Measurements from ENCODE around the gene RNF220. TPM values are rescaled to one million over a fixed set of nuclear protein-coding genes. Genes with fewer than 3 reads are reported as not detected.

The RNF220 gene
- total RNA-seq, 1 donor from 2014 or later: 47.1 TPM

DNA sequence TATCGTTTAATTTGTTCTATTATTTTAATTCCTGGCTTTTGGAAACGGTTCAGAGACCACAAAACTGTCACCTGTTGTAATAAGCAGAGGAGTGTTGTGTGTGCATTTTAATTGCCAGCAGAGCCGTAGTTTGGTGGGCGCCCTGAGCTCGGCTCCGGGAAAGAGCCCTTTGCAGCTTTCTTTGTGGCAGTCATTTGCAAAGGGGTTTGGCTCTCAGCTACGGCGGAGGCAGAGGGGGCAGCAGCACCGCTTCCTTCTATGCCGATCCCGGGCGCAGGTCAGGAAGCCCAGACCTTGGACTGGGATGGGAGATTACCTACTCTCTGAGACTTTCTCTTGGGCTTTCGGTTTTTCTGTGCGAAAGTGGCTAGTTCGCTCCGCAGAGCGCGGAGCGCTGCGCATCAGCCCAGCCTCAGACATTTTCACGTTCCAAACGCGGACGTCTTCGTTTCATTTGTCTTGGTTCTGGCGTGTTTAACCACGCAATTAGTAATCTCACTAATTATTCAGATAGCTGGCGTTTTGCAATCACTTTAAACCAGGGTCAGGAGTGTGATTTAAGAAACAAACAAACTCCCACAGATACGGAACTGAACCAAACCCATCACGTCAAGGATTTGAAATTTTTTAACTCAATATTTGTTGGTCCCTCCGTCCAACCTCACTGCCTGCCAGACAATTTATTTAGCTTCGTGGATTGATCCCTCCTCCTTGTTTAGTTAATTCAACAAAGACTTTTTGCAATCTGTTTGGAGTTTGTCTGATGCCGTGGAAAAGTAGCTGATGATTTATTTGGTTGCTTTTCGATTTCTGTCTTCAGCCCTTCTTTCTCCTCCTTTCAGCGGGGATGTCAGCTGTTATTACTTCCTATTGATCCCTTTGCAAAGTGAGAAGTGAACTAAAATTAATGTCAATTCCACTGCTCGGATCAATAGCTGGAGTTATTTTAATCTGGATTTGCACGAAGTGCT is 3.9 kb downstream of the RNF220 start:
- Mint-ChIP-seq H3K27ac (ENCODE audit: unreplicated experiment) (no peak overlapping the region), H3K9me3 (ENCODE audit: unreplicated experiment) (no peaks in the 10 kb centered on the region), H3K4me3 (ENCODE audit: unreplicated experiment) (peak overlapping the region; percentile 79), H3K4me1 (ENCODE audit: low read depth, unreplicated experiment) (peaks cover 7% of the 10 kb centered on the region), H3K27me3 (ENCODE audit: low read depth, unreplicated experiment) (peaks cover 17% of the 10 kb centered on the region), H3K36me3 (ENCODE audit: low read depth, unreplicated experiment) (peaks cover 6% of the 10 kb centered on the region)
- no peaks in the 10 kb centered on the region for H3K9me3 ChIP-seq (ENCODE audit: insufficient read depth, low read depth, low read length)
- H3K4me1 ChIP-seq (ENCODE audit: insufficient read depth, low read length): peaks cover 14% of the 10 kb centered on the region
- no peak for TF ChIP-seq EZH2 (IDR thresholded peaks at IDR 0.05; ENCODE audit: insufficient read depth, low read length)
- TF ChIP-seq, protein P1, sequence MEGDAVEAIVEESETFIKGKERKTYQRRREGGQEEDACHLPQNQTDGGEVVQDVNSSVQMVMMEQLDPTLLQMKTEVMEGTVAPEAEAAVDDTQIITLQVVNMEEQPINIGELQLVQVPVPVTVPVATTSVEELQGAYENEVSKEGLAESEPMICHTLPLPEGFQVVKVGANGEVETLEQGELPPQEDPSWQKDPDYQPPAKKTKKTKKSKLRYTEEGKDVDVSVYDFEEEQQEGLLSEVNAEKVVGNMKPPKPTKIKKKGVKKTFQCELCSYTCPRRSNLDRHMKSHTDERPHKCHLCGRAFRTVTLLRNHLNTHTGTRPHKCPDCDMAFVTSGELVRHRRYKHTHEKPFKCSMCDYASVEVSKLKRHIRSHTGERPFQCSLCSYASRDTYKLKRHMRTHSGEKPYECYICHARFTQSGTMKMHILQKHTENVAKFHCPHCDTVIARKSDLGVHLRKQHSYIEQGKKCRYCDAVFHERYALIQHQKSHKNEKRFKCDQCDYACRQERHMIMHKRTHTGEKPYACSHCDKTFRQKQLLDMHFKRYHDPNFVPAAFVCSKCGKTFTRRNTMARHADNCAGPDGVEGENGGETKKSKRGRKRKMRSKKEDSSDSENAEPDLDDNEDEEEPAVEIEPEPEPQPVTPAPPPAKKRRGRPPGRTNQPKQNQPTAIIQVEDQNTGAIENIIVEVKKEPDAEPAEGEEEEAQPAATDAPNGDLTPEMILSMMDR (IDR thresholded peaks at IDR 0.05; ENCODE audit: insufficient read depth, low read depth, low read length): no peak
- FAIRE-seq: no peak
- H2AFZ ChIP-seq (ENCODE audit: low read depth, low read length): no peak overlapping the region
- peak overlapping the region; percentile 2 for H3K4me3 ChIP-seq (ENCODE audit: insufficient read depth, low read depth, low read length)
- no peak for DNase-seq (ENCODE audit: low read depth)
- H3K9ac ChIP-seq (ENCODE audit: low read length): no peak overlapping the region
- peaks cover 2% of the 10 kb centered on the region for H3K79me2 ChIP-seq (ENCODE audit: insufficient read depth, low read length)
- no peaks in the 10 kb centered on the region for H3K36me3 ChIP-seq (ENCODE audit: insufficient read depth, low read length)
- peak overlapping the region; percentile 97 for H3K4me2 ChIP-seq (ENCODE audit: low read length)
- peaks cover 15% of the 10 kb centered on the region for H4K20me1 ChIP-seq (ENCODE audit: insufficient read depth, low read length)
- H3K27ac ChIP-seq (ENCODE audit: low read depth, low read length): no peak overlapping the region
- peaks cover 83% of the 10 kb centered on the region for H3K27me3 ChIP-seq (ENCODE audit: insufficient read depth, low read length)

DNA sequence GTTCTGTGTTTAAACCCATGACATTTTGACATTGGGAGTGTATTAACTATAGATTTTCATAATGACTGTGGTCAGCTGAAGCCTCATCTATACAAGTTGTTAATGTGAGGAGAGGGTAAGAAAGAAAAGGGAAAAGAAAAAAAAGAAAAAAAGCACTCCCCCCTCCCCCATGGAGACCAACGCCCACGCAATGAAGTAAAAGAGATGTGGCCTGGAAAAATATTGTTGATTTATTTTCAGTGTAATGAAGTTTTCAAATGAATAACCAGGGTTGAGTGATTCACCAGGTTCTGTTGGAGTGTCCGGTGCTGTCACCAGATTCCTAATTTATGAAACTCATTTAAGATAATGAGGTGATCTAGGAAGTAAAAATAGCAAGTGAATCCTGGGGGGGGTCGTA is 4.7 kb downstream of the RNF220 start:
- H3K27me3 ChIP-seq (ENCODE audit: insufficient read depth, low read length): peaks cover 90% of the 10 kb centered on the region

More for the DNA sequence above, 4.7 kb downstream of the RNF220 start:
- Histone ChIP-seq H3K4me1 (ENCODE audit: insufficient read depth, low read length) (peaks cover 13% of the 10 kb centered on the region), H3K4me2 (ENCODE audit: low read length) (no peak overlapping the region), H2AFZ (ENCODE audit: low read depth, low read length) (no peak overlapping the region), H3K36me3 (ENCODE audit: insufficient read depth, low read length) (no peaks in the 10 kb centered on the region), H3K27ac (ENCODE audit: low read depth, low read length) (no peak overlapping the region), H4K20me1 (ENCODE audit: insufficient read depth, low read length) (peaks cover 15% of the 10 kb centered on the region), H3K4me3 (ENCODE audit: insufficient read depth, low read depth, low read length) (no peak overlapping the region), H3K79me2 (ENCODE audit: insufficient read depth, low read length) (peaks cover 2% of the 10 kb centered on the region), H3K9me3 (ENCODE audit: insufficient read depth, low read depth, low read length) (no peaks in the 10 kb centered on the region), H3K9ac (ENCODE audit: low read length) (no peak overlapping the region)
- Mint-ChIP-seq H3K4me1 (ENCODE audit: low read depth, unreplicated experiment) (peaks cover 7% of the 10 kb centered on the region), H3K36me3 (ENCODE audit: low read depth, unreplicated experiment) (peaks cover 6% of the 10 kb centered on the region), H3K4me3 (ENCODE audit: unreplicated experiment) (no peak overlapping the region), H3K27ac (ENCODE audit: unreplicated experiment) (no peak overlapping the region), H3K9me3 (ENCODE audit: unreplicated experiment) (no peaks in the 10 kb centered on the region), H3K27me3 (ENCODE audit: low read depth, unreplicated experiment) (peaks cover 17% of the 10 kb centered on the region)
- DNase-seq (ENCODE audit: low read depth): no peak
- no peak for TF ChIP-seq EZH2 (IDR thresholded peaks at IDR 0.05; ENCODE audit: insufficient read depth, low read length)
- TF ChIP-seq, protein P1 (IDR thresholded peaks at IDR 0.05; ENCODE audit: insufficient read depth, low read depth, low read length): no peak
- no peak for FAIRE-seq

All from astrocyte (in vitro differentiated cells and primary cell).